ENCODE results near the gene MS4A6E.

Gene MS4A6E

GRCh38 chr11:60343094-60343704 is 16.1 kb downstream of the MS4A6E start:
- Histone ChIP-seq H3K36me3 (ENCODE audit: low read depth) (no peaks in the 10 kb centered on the region), H3K4me3 (ENCODE audit: severe bottlenecking) (no peak overlapping the region), H3K27ac (ENCODE audit: poor library complexity, severe bottlenecking) (no peak overlapping the region), H3K4me1 (ENCODE audit: insufficient read depth, poor library complexity, severe bottlenecking) (no peaks in the 10 kb centered on the region), H3K27me3 (ENCODE audit: insufficient read depth, poor library complexity, severe bottlenecking) (no peaks in the 10 kb centered on the region), H3K9me3 (ENCODE audit: severe bottlenecking) (no peaks in the 10 kb centered on the region)
- no peak for ATAC-seq (ENCODE audit: low read depth)
- TF ChIP-seq CTCF (IDR thresholded peaks at IDR 0.05; ENCODE audit: poor library complexity, severe bottlenecking) = peak; percentile 70
- no peak for DNase-seq (ENCODE audit: low spot score)

- no peaks in the 10 kb centered on the region for H3K27me3 ChIP-seq (ENCODE audit: insufficient read depth, poor library complexity, severe bottlenecking)
- ATAC-seq (ENCODE audit: low read depth) = no peak
- no peak overlapping the region for H3K27ac ChIP-seq (ENCODE audit: poor library complexity, severe bottlenecking)
- H3K9me3 ChIP-seq (ENCODE audit: severe bottlenecking) = no peaks in the 10 kb centered on the region
- no peak for DNase-seq (ENCODE audit: low spot score)
- no peaks in the 10 kb centered on the region for H3K4me1 ChIP-seq (ENCODE audit: insufficient read depth, poor library complexity, severe bottlenecking)
- no peaks in the 10 kb centered on the region for H3K36me3 ChIP-seq (ENCODE audit: low read depth)
- no peak for TF ChIP-seq CTCF (IDR thresholded peaks at IDR 0.05; ENCODE audit: poor library complexity, severe bottlenecking)
- no peak overlapping the region for H3K4me3 ChIP-seq (ENCODE audit: severe bottlenecking)
These were observed 17.1 kb downstream of the MS4A6E start for GRCh38 chr11:60344146-60344545.

- no peaks in the 10 kb centered on the region for H3K9me3 ChIP-seq (ENCODE audit: severe bottlenecking)
- no peaks in the 10 kb centered on the region for H3K36me3 ChIP-seq (ENCODE audit: low read depth)
- ATAC-seq (ENCODE audit: low read depth) (no peak), DNase-seq (ENCODE audit: low spot score) (no peak)
- H3K4me3 ChIP-seq (ENCODE audit: severe bottlenecking) = no peak overlapping the region
- no peaks in the 10 kb centered on the region for H3K27me3 ChIP-seq (ENCODE audit: insufficient read depth, poor library complexity, severe bottlenecking)
- peak; percentile 33 for TF ChIP-seq CTCF (IDR thresholded peaks at IDR 0.05; ENCODE audit: poor library complexity, severe bottlenecking)
- H3K27ac ChIP-seq (ENCODE audit: poor library complexity, severe bottlenecking) = no peak overlapping the region
- H3K4me1 ChIP-seq (ENCODE audit: insufficient read depth, poor library complexity, severe bottlenecking) = no peaks in the 10 kb centered on the region
These were observed 18.4 kb downstream of the MS4A6E start for GRCh38 chr11:60345489-60345888.

- no peak for DNase-seq (ENCODE audit: low spot score)
- Histone ChIP-seq H3K27me3 (ENCODE audit: insufficient read depth, poor library complexity, severe bottlenecking) (no peaks in the 10 kb centered on the region), H3K4me3 (ENCODE audit: severe bottlenecking) (no peak overlapping the region), H3K36me3 (ENCODE audit: low read depth) (no peaks in the 10 kb centered on the region), H3K4me1 (ENCODE audit: insufficient read depth, poor library complexity, severe bottlenecking) (no peaks in the 10 kb centered on the region), H3K9me3 (ENCODE audit: severe bottlenecking) (no peaks in the 10 kb centered on the region), H3K27ac (ENCODE audit: poor library complexity, severe bottlenecking) (no peak overlapping the region)
- TF ChIP-seq CTCF (IDR thresholded peaks at IDR 0.05; ENCODE audit: poor library complexity, severe bottlenecking) = no peak
- no peak for ATAC-seq (ENCODE audit: low read depth)
These were observed 20.2 kb downstream of the MS4A6E start for GRCh38 chr11:60347084-60347797.

- H3K4me1 ChIP-seq (ENCODE audit: insufficient read depth, poor library complexity, severe bottlenecking) = no peaks in the 10 kb centered on the region
- H3K27ac ChIP-seq (ENCODE audit: poor library complexity, severe bottlenecking) = no peak overlapping the region
- DNase-seq (ENCODE audit: low spot score) (no peak), ATAC-seq (ENCODE audit: low read depth) (no peak)
- no peaks in the 10 kb centered on the region for H3K36me3 ChIP-seq (ENCODE audit: low read depth)
- no peaks in the 10 kb centered on the region for H3K27me3 ChIP-seq (ENCODE audit: insufficient read depth, poor library complexity, severe bottlenecking)
- no peaks in the 10 kb centered on the region for H3K9me3 ChIP-seq (ENCODE audit: severe bottlenecking)
- no peak overlapping the region for H3K4me3 ChIP-seq (ENCODE audit: severe bottlenecking)
- TF ChIP-seq CTCF (IDR thresholded peaks at IDR 0.05; ENCODE audit: poor library complexity, severe bottlenecking) = no peak
These were observed 21.1 kb downstream of the MS4A6E start for GRCh38 chr11:60348116-60348515.

Measured in RWPE2 (cell line).